Gastrocnemius medialis (tissue), 4 donors: Measurements from ENCODE around the gene ZFY.

ENCODE experiments used
- CTCF ChIP-seq, 5 experiments: fragments of 450-650 bp in 3 of 5; fragments of 200-600 bp in 2 of 5; sonication (generic) in 2 of 5; IDR thresholded peaks in 4 of 5; conservative IDR thresholded peaks in 1 of 5; 1 replicate in 4 of 5; 2 replicates in 1 of 5; pipeline ENCODE4 v1.5.1; 2016 to 2019; ENCODE audit warnings: antibody characterized with exemption in 5 of 5, mild to moderate bottlenecking in 3 of 5, moderate library complexity in 3 of 5
- POLR2A ChIP-seq, 2 donors: fragments of 450-650 bp; IDR thresholded peaks; one replicate each; pipeline ENCODE4 v1.6.1; 2017; ENCODE audit warnings: antibody characterized with exemption in 2 of 2, mild to moderate bottlenecking in 2 of 2, moderate library complexity in 2 of 2

DNA sequence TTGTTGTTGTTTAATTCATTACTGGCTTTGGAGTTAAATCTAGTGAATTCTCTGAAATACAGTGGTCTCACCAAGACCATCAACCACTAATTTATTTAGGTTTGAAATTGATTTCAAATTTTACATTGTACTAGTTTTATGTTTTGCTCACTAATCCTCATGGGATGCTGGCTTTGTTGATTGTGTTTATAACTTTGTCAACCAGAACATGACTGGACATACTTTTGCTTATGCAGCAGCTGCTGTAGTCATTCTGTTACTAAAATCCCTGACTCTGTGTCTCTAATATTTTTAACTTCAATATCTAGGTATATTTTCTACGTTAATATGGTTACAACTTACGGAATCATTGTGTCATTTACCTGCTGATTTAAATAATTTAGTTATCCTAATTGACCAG lies 26.9 kb downstream of the ZFY start:
- TF ChIP-seq CTCF (IDR thresholded peaks at IDR 0.05 in 4 of 5, conservative IDR thresholded peaks at IDR 0.05 in 1 of 5) (no peak), POLR2A (IDR thresholded peaks at IDR 0.05) (no peak)
